AG09319 (cell line): ENCODE measurements around the gene SPIN1.

ENCODE experiments used
- DNase-seq: peaks from one replicate; pipeline ENCODE4 v3.0.0-alpha.2; 2010; ENCODE audit warnings: low read depth; ENCODE audit errors: extremely low read depth
- CTCF ChIP-seq: IDR thresholded peaks from 2 replicates; pipeline ENCODE4 v1.5.1; 2011; ENCODE audit warnings: low read depth, mild to moderate bottlenecking, inconsistent platforms, low read length, moderate library complexity

Gene SPIN1

GRCh38 chr9:88498880-88499279, 110.6 kb downstream of the SPIN1 start:
- TF ChIP-seq CTCF: no peak
- DNase-seq: no peak

DNA sequence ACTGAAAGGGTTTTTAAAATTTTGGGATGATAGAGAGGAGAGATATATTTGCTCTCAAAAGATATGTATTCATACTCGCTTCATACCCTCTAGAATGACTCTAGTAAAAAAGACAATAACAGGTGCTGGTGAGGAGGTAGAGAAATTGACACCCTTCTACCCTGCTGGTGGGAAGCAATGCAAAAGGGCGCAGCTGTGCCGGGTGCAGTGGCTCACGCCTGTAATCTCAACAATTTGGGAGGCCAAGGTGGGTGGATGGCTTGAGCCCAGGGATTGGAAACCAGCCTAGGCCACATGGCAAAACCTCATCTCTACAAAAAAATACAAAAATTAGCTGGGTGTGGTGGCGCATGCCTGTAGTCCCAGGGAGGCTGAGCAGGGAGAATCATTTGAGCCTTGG, 112.8 kb downstream of the SPIN1 start:
- TF ChIP-seq CTCF: no peak

GRCh38 chr9:88502552-88503034, 114.3 kb downstream of the SPIN1 start:
- DNase-seq: no peak
- no peak for TF ChIP-seq CTCF

More for the DNA sequence above, 112.8 kb downstream of the SPIN1 start:
- DNase-seq: no peak

DNA sequence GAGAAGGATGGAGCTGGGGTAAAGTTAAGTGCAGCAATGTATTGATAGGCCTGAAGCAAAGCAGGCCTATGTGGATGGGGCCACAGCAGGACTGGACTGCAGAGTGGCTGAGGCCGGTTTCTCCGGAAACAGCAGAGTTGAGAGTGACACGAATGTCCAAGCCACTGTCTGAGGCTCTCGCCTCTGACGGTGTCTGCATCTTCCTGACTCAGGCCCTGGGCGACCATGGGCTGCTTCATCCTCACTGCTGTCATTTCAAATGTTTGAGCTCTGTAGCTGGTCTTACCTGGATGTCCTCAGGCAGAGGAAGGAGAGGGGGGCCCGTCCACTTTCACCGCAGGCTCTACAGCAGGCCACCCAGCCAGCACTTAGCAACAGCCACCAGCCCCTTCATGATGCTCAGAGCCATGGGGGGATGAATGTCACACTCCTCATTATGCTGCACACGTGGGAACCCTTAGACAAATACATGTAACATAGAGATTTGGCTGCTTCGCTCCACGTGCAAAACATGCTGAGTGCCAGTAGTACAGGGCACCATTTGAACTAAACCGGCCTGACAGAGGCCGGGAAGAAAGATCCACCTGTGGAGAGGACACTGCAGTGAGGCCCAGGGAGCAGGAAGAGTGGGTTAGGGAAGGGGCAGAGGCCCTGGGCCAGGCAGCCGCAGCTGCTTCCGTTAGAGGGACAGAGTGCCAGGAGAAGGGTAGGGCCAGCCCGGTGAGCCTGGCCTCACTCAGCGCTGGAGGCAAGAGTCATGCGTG, 115.0 kb downstream of the SPIN1 start:
- no peak for TF ChIP-seq CTCF
- DNase-seq: no peak

DNA sequence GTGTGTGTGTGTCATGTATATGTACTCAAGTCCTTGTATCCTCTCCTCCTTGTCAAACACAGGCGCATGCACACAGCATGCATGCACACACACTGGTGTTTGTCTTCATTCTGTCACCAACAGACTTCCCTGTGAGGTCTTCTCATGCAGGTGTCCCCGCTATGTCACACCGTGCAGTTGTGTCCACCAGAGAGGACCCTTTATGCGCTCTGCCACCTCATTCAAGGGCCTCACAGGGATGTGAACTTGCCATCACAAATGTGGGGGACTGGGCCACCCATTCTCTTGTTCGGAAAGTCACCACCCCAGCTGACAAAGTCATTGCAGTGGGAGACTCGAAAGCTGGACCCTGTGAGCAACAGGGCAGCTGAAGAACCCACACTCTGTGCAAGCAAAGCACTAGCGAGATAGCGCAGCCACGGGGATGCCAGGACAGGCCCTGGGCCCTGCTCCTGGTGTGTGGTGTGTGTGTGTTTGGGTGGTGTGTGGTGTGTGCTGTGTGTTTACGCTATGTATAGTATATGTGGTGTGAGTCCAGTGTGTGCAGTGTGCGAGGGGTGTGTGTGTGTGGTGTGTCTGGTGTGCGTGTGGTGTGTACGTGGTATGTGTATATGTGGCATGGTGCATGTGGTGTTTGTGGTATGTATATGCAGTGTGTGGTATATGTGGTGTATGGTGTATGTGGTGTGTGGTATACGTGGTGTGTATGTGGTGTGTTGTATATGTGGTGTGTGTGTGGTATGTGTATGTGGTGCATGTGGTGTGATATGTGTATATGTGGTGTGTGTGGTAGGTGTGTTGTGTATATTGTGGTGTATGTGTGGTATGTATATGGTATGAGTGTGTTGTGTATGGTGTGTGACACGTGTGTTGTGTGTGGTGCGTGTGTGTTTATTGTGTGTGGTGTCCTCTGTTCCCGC, 115.9 kb downstream of the SPIN1 start:
- TF ChIP-seq CTCF: no peak
- no peak for DNase-seq

- DNase-seq: no peak
- TF ChIP-seq CTCF: no peak
Measured at GRCh38 chr9:88508326-88508725, 120.1 kb downstream of the SPIN1 start.

DNA sequence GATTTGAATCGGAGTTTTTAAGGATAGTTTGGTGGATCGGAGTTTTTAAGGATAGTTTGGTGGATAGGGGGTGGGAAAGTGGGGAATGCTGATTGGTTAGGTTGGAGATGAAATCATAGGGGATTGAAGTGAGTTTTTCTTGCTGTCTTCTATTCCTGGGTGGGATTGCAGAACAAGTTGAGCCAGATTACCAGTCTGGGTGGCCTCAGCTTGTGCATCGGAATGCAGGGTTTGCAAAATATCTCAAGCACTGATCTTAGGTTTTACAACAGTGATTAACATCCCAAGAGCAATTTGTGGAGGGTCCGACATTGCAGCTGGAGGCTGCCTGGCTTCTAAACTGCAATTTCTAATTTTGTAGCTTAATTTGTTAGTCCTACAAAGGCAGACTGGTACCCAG, 123.7 kb downstream of the SPIN1 start:
- no peak for TF ChIP-seq CTCF

More for the DNA sequence above, 123.7 kb downstream of the SPIN1 start:
- DNase-seq: no peak
